HEK293 (cell line): ENCODE data around the gene IBTK.

Experiments used
- CTCF ChIA-PET: fragments of 350-600 bp; formaldehyde crosslinking; extraction: SDS; loops from one replicate; lab custom pipeline; 2021; ENCODE audit warnings: antibody characterized with exemption; lab: Yijun Ruan, JAX
- POLR2A ChIA-PET: fragments of 300-600 bp; formaldehyde crosslinking; extraction: SDS; loops from one replicate; lab custom pipeline; 2020; ENCODE audit warnings: antibody characterized with exemption, inconsistent platforms; lab: Yijun Ruan, JAX
- H3K27ac ChIP-seq: fragments of 200-500 bp; sonication (Bioruptor generic); 2 replicates; pipeline ENCODE4 v1.5.1; 2014; ENCODE audit warnings: low read depth, low read length, control low read depth, inconsistent platforms; ENCODE audit errors: extremely low read depth
- H3K36me3 ChIP-seq, 2 experiments: fragments of 200-500 bp in 1 of 2; sonication (Bioruptor generic) in 1 of 2; 1 replicate in 1 of 2; 2 replicates in 1 of 2; pipeline ENCODE4 v1.5.1; 2014 to 2017; ENCODE audit warnings: inconsistent platforms in 2 of 2, low read length in 2 of 2; ENCODE audit not compliant: control insufficient read depth in 2 of 2, insufficient read depth in 1 of 2
- H3K4me1 ChIP-seq: fragments of 200-500 bp; sonication (Bioruptor generic); 2 replicates; pipeline ENCODE4 v1.5.1; 2014; ENCODE audit warnings: mild to moderate bottlenecking, low read length, inconsistent platforms; ENCODE audit not compliant: control insufficient read depth, insufficient read depth
- H3K4me3 ChIP-seq: 2 replicates; pipeline ENCODE4 v1.5.1; 2011; ENCODE audit warnings: low read depth, mild to moderate bottlenecking, control low read depth, low read length, moderate library complexity
- H3K9me3 ChIP-seq: fragments of 200-500 bp; sonication (Bioruptor generic); 2 replicates; pipeline ENCODE4 v1.5.1; 2014; ENCODE audit warnings: low read depth, low read length, inconsistent platforms; ENCODE audit not compliant: control insufficient read depth, insufficient read depth
- MYNN ChIP-seq: fragments of 450-650 bp; formaldehyde crosslinking; IDR thresholded peaks from 2 replicates; pipeline ENCODE4 v1.5.1; 2016; ENCODE audit warnings: missing biosample characterization, missing genetic modification characterization, borderline replicate concordance
- REST ChIP-seq: fragments of 450-650 bp; formaldehyde crosslinking; IDR thresholded peaks from 2 replicates; pipeline ENCODE4 v1.5.1; 2016; ENCODE audit warnings: missing biosample characterization, missing genetic modification characterization
- SCRT1 ChIP-seq: fragments of 450-650 bp; formaldehyde crosslinking; IDR thresholded peaks from 2 replicates; pipeline ENCODE4 v1.5.1; 2016; ENCODE audit warnings: missing biosample characterization, missing genetic modification characterization, borderline replicate concordance
- SP7 ChIP-seq: fragments of 450-650 bp; formaldehyde crosslinking; IDR thresholded peaks from 2 replicates; pipeline ENCODE4 v1.5.1; 2016; ENCODE audit warnings: missing biosample characterization, missing genetic modification characterization
- TSHZ1 ChIP-seq: fragments of 450-650 bp; formaldehyde crosslinking; IDR thresholded peaks from 2 replicates; pipeline ENCODE4 v1.5.1; 2016; ENCODE audit warnings: missing biosample characterization, missing genetic modification characterization, borderline replicate concordance
- ZNF280C ChIP-seq: fragments of 450-650 bp; formaldehyde crosslinking; IDR thresholded peaks from 2 replicates; pipeline ENCODE4 v1.5.1; 2016; ENCODE audit warnings: missing biosample characterization, missing genetic modification characterization
- ZNF37A ChIP-seq: fragments of 450-650 bp; IDR thresholded peaks from 2 replicates; pipeline ENCODE4 v1.5.1; 2018; ENCODE audit warnings: missing biosample characterization, missing genetic modification characterization
- ZNF394 ChIP-seq: fragments of 450-650 bp; formaldehyde crosslinking; IDR thresholded peaks from 2 replicates; pipeline ENCODE4 v1.5.1; 2016; ENCODE audit warnings: missing biosample characterization, missing genetic modification characterization, mild to moderate bottlenecking, moderate library complexity, borderline replicate concordance
- ZNF580 ChIP-seq: fragments of 450-650 bp; formaldehyde crosslinking; IDR thresholded peaks from 2 replicates; pipeline ENCODE4 v1.5.1; 2016; ENCODE audit warnings: missing biosample characterization, missing genetic modification characterization
- ZNF621 ChIP-seq: fragments of 450-650 bp; formaldehyde crosslinking; IDR thresholded peaks from 2 replicates; pipeline ENCODE4 v1.5.1; 2017; ENCODE audit warnings: missing biosample characterization, missing genetic modification characterization
- ZNF654 ChIP-seq: fragments of 450-650 bp; formaldehyde crosslinking; IDR thresholded peaks from 2 replicates; pipeline ENCODE4 v1.5.1; 2016; ENCODE audit warnings: low read depth, missing biosample characterization, missing genetic modification characterization
- ZNF660 ChIP-seq: fragments of 450-650 bp; IDR thresholded peaks from 2 replicates; pipeline ENCODE4 v1.5.1; 2018; ENCODE audit warnings: missing biosample characterization, mild to moderate bottlenecking, missing genetic modification characterization
- ZNF692 ChIP-seq: fragments of 450-650 bp; formaldehyde crosslinking; IDR thresholded peaks from 2 replicates; pipeline ENCODE4 v1.5.1; 2016; ENCODE audit warnings: missing biosample characterization, missing genetic modification characterization
- ZNF747 ChIP-seq: fragments of 450-650 bp; formaldehyde crosslinking; IDR thresholded peaks from 2 replicates; pipeline ENCODE4 v1.5.1; 2016; ENCODE audit warnings: missing biosample characterization, missing genetic modification characterization
- ZXDB ChIP-seq: fragments of 450-650 bp; formaldehyde crosslinking; IDR thresholded peaks from 2 replicates; pipeline ENCODE4 v1.5.1; 2016; ENCODE audit warnings: missing biosample characterization, missing genetic modification characterization

Gene IBTK

GRCh38 chr6:82227770-82228169, 19.8 kb downstream of the IBTK start:
- no peaks in the 10 kb centered on the region for H3K9me3 ChIP-seq
- no peak overlapping the region for H3K27ac ChIP-seq
- ChIA-PET CTCF (interaction anchor here (0.7 to 1.0 kb wide), 2 partner anchors 9 to 210 kb away, joined by 3 read pairs; no protein-coding TSS in a partner anchor), POLR2A (interaction anchor here (0.7 kb wide), 1 partner anchor 250 kb away, joined by 3 read pairs; no protein-coding TSS in a partner anchor)
- no peak for TF ChIP-seq TSHZ1 (tag by site-specific recombination)
- TF ChIP-seq ZNF621 (tag by site-specific recombination): no peak
- no peak for TF ChIP-seq ZNF654 (tag by site-specific recombination)
- TF ChIP-seq SP7 (tag by site-specific recombination): no peak
- no peak for TF ChIP-seq ZNF692 (tag by site-specific recombination)
- no peak for TF ChIP-seq ZNF280C (tag by site-specific recombination)
- no peak for TF ChIP-seq REST
- TF ChIP-seq ZNF580 (tag by site-specific recombination): no peak
- no peak for TF ChIP-seq ZNF747 (tag by site-specific recombination)
- TF ChIP-seq ZNF660: no peak
- TF ChIP-seq SCRT1 (tag by site-specific recombination): no peak
- no peak for TF ChIP-seq ZNF37A (tag by site-specific recombination)
- TF ChIP-seq ZXDB (tag by site-specific recombination): no peak
- TF ChIP-seq ZNF394 (tag by site-specific recombination): no peak
- no peak for TF ChIP-seq MYNN (tag by site-specific recombination)
- H3K36me3 ChIP-seq: peaks cover 60 to 72% of the 10 kb centered on the region in 2 experiments
- H3K4me1 ChIP-seq: no peaks in the 10 kb centered on the region
- no peak overlapping the region for H3K4me3 ChIP-seq
